Immature natural killer cell (primary cell): Measurements from ENCODE around the gene UNKL. TPM values are rescaled to one million over a fixed set of nuclear protein-coding genes. Genes with fewer than 3 reads are reported as not detected.
"Not testable (repeated sequence)": the region's sequence is repeated elsewhere in the genome, so short reads cannot be mapped to it uniquely, and the experiment has no call there.

ENCODE experiments used
- DNase-seq, 3 donors: peaks; one replicate each; pipeline ENCODE4 v3.0.0; 2022; ENCODE audit warnings: mixed read lengths in 1 of 3
- H3K27ac Mint-ChIP-seq, 6 donors: one replicate each; pipeline ENCODE4 v1.8.0; 2020; ENCODE audit warnings: mixed read lengths in 6 of 6, mild to moderate bottlenecking in 5 of 6, inconsistent platforms in 4 of 6, moderate library complexity in 3 of 6
- H3K27me3 Mint-ChIP-seq, 3 donors: one replicate each; pipeline ENCODE4 v1.8.0; 2020 to 2021; ENCODE audit warnings: low read depth in 3 of 3, mild to moderate bottlenecking in 3 of 3, mixed read lengths in 3 of 3, moderate library complexity in 3 of 3, inconsistent platforms in 1 of 3
- H3K36me3 Mint-ChIP-seq, 3 donors: one replicate each; pipeline ENCODE4 v1.8.0; 2020; ENCODE audit warnings: mixed read lengths in 3 of 3, inconsistent platforms in 2 of 3, mild to moderate bottlenecking in 2 of 3
- H3K4me1 Mint-ChIP-seq, 2 donors: one replicate each; pipeline ENCODE4 v1.8.0; 2020; ENCODE audit warnings: inconsistent platforms in 2 of 2, mild to moderate bottlenecking in 2 of 2, mixed read lengths in 2 of 2, moderate library complexity in 1 of 2
- H3K4me3 Mint-ChIP-seq, 5 donors: one replicate each; pipeline ENCODE4 v1.8.0; 2020; ENCODE audit warnings: mild to moderate bottlenecking in 5 of 5, mixed read lengths in 5 of 5, inconsistent platforms in 3 of 5, moderate library complexity in 3 of 5
- H3K9me3 Mint-ChIP-seq, 6 donors: one replicate each; pipeline ENCODE4 v1.8.0; 2020; ENCODE audit warnings: mild to moderate bottlenecking in 6 of 6, mixed read lengths in 6 of 6, inconsistent platforms in 4 of 6, moderate library complexity in 3 of 6
- polyA plus RNA-seq, 3 donors: library from polyadenylated mRNA; unstranded; fragments of 300-500 nt; fragmentation: Illumina TruSeq; gene quantifications; one replicate each; pipeline ENCODE4 v1.2.3, GENCODE V29; 2021

Gene UNKL
- polyA plus RNA-seq, 3 donors from 2014 or later = 1.0 to 14.5 (median 5.9) TPM

DNA sequence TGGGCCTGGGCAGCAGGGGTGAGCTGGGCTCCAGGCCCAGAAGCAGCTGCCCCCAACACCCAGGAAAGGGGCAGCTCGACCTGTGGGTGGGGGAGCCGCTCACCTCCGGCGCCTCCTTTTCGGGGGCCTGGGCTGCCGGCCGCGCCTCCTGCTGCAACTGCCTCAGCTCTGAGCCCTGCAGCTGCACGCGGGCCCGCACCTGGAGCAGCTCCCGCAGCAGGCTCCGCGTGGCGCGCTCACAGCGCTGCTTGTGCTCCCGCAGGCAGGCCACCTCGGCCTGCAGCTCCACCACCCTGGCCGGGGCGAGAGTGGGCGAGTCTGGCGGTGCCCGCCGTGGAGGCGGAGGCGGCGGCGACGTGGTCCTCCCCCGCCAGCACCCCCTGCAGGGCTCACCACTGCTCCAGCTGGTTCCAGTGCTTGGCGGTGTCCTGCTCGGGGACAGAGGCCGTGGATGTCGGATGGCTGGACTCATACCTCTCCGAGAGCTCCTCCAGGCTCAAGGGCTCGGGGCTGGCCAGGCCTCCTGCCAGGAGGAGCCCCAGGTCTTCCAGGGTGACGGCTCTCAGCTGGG is 29.0 kb upstream of the UNKL start:
- H3K4me1 Mint-ChIP-seq = peaks cover 0 to 13% of the 10 kb centered on the region in 2 donors
- no peak overlapping the region for H3K27ac Mint-ChIP-seq
- no peak for DNase-seq

DNA sequence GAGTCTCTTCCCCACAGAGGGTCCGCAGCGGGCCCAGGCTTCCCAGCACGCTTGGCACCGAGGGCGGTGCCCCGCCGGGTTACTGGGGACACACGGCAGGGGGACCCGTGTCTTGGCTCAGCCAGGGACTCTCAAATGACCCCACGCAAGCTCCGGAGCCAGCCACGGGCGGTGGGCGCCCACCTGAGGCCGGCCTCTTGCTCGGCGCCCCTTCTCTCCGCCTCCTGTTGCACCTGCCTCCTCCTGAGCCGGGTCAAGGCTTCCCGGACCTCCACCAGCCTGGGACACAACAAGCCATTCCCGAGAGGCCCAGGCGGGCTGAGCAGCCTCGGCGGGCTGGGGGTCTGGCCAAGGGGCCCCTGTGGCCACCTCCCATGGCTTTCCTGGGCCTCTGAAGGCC is 28.2 kb upstream of the UNKL start:
- peaks cover 0 to 2% (median 0%) of the 10 kb centered on the region in 3 donors for H3K27me3 Mint-ChIP-seq
- H3K4me1 Mint-ChIP-seq = peaks cover 0 to 8% of the 10 kb centered on the region in 2 donors
- no peaks in the 10 kb centered on the region for H3K36me3 Mint-ChIP-seq
- H3K27ac Mint-ChIP-seq = no peak overlapping the region
- no peak overlapping the region for H3K4me3 Mint-ChIP-seq
- no peaks in the 10 kb centered on the region for H3K9me3 Mint-ChIP-seq
- DNase-seq = no peak

More for the DNA sequence above, 29.0 kb upstream of the UNKL start:
- Mint-ChIP-seq H3K4me3 (no peak overlapping the region), H3K9me3 (no peaks in the 10 kb centered on the region), H3K27me3 (peaks cover 0 to 2% (median 0%) of the 10 kb centered on the region in 3 donors), H3K36me3 (no peaks in the 10 kb centered on the region)

DNA sequence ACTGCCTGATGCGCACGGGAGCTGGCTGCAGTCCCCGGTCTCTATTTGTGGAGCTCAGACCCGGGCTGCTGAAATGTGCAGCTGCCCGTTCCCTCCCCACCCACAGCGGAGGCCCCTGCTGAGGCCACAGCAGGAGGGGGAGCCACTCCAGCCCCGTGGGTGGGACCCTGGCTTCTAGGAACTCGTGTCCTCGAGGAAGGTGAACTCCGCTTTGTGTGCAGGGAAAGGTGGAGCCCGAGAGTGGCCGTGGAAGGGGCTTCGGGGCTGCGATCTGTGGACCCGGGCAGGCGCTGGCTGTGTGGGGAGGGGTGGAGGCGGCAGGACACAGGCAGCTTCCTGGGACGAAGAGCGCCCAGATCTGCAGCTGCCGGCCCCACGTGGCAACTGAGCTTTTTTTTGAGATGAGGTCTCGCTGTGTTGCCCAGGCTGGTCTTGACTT is 26.9 kb upstream of the UNKL start:
- H3K36me3 Mint-ChIP-seq = no peaks in the 10 kb centered on the region
- no peak overlapping the region for H3K27ac Mint-ChIP-seq
- peaks cover 0 to 2% (median 0%) of the 10 kb centered on the region in 3 donors for H3K27me3 Mint-ChIP-seq
- no peak overlapping the region for H3K4me3 Mint-ChIP-seq
- no peak for DNase-seq
- H3K4me1 Mint-ChIP-seq = peaks cover 0 to 8% of the 10 kb centered on the region in 2 donors
- H3K9me3 Mint-ChIP-seq = no peaks in the 10 kb centered on the region

DNA sequence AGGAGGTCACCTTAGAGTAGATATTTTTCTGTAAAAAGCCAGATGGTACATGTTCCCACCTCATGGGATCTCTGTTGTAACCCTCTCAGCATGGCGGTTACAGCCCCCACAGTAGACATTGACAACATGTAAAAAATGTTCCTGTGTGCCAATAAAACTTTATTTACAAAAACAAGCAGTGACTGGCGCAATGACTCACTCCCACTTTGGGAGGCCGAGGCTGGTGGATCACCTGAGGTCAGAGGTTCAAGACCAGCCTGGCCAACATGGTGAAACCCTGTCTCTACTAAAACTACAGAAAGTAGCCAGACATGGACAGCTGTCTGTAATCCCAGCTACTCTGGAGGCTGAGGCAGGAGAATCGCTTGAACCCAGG is 25.2 kb upstream of the UNKL start:
- H3K27me3 Mint-ChIP-seq, H3K4me3 Mint-ChIP-seq, H3K4me1 Mint-ChIP-seq, DNase-seq, H3K9me3 Mint-ChIP-seq, H3K27ac Mint-ChIP-seq, H3K36me3 Mint-ChIP-seq: not testable (repeated sequence)

DNA sequence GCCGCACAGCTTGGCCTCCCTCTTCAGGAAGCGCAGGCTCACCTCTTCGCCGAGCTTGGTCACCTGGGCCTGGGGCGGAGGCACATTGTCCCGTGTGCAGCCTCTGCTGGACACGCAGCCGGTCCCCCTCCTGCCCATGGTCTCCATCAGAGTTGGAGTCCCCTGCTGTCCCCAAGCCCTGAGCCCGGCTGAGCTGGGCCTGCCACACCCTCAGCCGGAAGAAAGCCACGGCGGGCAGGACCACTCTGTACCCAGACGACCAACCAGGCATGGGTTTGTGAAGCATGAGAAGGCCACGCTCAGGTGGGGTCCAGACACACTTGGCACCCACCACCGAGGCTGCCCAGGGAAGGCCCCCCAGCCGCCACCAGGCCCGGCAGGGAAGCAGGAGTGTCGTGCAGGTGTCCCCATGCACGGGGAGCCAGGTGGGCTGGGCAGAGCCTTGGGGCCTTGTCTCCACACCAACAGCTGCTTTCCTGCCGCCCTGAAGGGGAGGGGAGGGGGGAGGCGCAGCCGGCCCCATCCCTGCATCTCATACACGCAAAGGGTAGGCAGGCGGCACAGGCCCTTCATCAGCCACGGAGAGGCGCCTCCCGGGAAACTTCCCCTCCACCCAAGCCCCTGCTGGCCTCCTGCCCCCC is 24.7 kb upstream of the UNKL start:
- no peak overlapping the region for H3K4me3 Mint-ChIP-seq
- DNase-seq = no peak
- no peaks in the 10 kb centered on the region for H3K4me1 Mint-ChIP-seq
- no peaks in the 10 kb centered on the region for H3K36me3 Mint-ChIP-seq
- H3K9me3 Mint-ChIP-seq = no peaks in the 10 kb centered on the region
- no peak overlapping the region for H3K27ac Mint-ChIP-seq
- peaks cover 0 to 2% (median 2%) of the 10 kb centered on the region in 3 donors for H3K27me3 Mint-ChIP-seq

DNA sequence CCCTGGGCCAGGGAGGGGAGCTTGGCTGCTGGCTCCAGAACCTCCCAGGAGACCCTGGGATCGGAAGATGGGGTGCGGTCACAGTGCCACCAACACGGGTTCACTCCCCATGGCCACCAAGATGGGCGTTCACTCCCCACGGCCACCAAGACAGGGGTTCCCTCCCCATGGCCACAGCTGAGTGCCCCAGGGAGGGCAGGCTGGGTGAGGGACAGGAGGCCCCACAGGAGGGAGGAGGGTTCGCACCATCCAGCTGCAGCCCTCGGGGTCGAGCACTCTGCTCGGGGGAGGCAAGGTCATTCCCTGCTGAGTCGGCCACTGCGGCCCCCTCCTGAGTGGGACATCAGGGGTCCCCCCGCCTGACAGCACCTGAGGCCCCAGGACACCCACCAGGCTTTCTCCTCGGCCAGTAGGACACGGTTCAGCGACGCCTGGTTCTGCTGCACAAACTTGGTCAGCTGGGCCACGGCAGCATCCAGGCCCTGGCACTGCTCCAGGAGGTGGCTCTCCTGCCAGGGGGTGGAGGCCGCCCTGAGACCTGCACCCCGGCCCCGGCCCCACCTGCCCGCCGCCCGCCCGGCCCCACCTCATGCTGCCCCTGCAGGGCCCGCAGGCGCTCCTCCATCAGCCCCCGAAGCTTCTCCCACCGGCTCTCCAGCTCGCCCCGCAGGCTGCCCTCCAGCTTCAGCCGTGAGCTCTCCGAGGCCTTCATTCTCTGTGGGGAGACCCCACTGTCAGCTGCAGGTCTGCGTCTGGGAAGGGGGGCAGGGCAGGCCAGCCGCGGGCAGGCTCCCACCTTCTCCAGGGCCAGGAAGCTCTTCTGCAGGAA is 23.9 kb upstream of the UNKL start:
- no peak overlapping the region for H3K27ac Mint-ChIP-seq
- H3K4me1 Mint-ChIP-seq = no peaks in the 10 kb centered on the region
- H3K9me3 Mint-ChIP-seq = no peaks in the 10 kb centered on the region
- no peak for DNase-seq
- no peak overlapping the region for H3K4me3 Mint-ChIP-seq
- peaks cover 0 to 2% (median 2%) of the 10 kb centered on the region in 3 donors for H3K27me3 Mint-ChIP-seq
- H3K36me3 Mint-ChIP-seq = no peaks in the 10 kb centered on the region

DNA sequence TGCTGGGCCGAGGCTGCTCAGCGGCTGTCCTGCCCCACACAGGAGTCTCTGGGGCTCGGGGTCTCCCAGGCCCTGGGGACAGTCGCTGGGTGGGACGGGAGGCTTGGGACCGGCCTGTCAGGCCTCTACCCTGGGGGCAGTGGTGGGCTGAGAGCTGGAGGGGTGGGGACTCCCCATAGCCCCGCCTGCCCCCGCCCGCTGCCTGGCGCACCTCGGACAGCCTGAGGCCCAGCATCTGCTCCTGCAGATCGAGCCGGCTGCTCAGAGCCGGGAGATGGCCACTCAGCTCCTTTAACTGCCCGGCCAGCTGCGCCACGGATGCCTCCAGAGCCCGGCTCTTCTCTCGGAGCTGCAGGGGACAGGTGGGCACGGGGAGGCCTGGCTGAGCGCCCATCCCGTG is 23.1 kb upstream of the UNKL start:
- H3K36me3 Mint-ChIP-seq = no peaks in the 10 kb centered on the region
- H3K27ac Mint-ChIP-seq = no peak overlapping the region
- no peaks in the 10 kb centered on the region for H3K9me3 Mint-ChIP-seq
- H3K27me3 Mint-ChIP-seq = peaks cover 0 to 2% (median 0%) of the 10 kb centered on the region in 3 donors
- H3K4me1 Mint-ChIP-seq = no peaks in the 10 kb centered on the region
- H3K4me3 Mint-ChIP-seq = no peak overlapping the region
- no peak for DNase-seq

DNA sequence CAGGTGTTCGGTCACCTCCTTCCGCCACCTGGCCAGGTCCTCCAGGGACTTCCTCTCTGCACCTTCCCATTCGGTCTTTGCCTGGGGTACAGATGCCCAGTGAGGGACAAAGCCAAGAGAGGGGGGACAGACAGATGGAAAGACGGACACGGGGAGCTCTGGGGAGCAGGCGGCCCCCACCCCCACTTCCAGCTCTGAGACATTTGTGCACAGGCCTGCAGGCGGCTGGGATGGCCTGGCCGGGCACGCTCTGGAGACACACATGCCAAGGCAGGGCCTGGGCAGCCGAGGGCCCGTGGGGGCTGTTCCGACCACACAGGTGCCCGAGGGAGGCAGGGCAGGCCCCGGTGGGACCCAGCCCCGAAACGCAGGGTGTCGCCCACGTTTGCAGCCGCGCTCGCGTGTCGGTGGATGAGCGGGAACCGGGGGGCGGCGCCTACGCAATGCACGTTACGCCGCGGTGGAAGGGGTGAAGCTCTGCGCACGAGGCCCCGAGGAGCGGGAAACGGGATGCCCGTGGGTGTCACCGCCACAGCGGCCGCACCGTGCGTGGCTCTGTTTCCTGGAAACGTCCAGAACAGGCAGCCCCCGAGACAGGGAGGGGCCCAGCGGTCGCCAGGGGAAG is 22.3 kb upstream of the UNKL start:
- no peaks in the 10 kb centered on the region for H3K9me3 Mint-ChIP-seq
- peaks cover 0 to 2% (median 0%) of the 10 kb centered on the region in 3 donors for H3K27me3 Mint-ChIP-seq
- no peak for DNase-seq
- peaks cover 0 to 2% of the 10 kb centered on the region in 2 donors for H3K4me1 Mint-ChIP-seq
- no peak overlapping the region for H3K4me3 Mint-ChIP-seq
- no peaks in the 10 kb centered on the region for H3K36me3 Mint-ChIP-seq
- no peak overlapping the region for H3K27ac Mint-ChIP-seq

DNA sequence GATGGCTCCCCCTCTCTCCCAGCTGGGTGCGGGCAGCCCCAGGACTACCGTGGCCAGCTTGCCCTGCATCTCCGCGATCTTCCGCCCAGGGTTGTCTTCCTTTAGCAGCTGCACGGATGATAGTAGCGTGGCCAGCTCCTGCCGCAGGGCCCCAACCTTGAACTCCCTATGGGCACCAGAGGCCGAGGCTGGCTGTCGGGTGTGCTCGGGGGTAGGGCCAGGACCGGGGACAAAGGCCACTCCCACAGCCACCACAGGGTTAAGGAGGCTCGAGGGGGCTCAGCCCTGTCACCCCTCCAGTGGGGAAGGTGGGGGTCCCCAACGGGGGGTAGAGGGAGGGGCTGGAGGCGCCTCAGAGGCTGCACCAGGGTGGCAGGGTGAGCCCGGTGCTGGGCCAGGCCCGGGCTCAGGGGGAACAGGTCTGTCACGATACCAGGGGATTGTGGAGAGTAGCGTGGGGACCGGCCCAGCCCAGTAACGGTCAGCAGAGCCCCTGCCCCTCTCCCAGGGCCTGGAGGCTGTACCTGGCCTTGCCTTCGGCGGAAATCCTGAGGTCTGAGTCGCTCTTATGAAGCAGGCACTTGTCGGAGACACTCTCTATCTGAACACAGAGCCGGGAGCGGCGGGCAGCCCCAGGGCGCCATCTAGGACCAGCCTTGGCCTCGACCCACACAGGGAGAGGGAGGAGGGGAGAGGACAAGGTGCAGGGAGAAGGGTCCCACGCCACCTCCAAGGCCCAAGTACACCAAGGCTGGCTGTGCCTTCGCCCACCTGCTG is 21.6 kb upstream of the UNKL start:
- H3K36me3 Mint-ChIP-seq = no peaks in the 10 kb centered on the region
- no peak overlapping the region for H3K27ac Mint-ChIP-seq
- peaks cover 0 to 2% (median 0%) of the 10 kb centered on the region in 3 donors for H3K27me3 Mint-ChIP-seq
- DNase-seq = no peak
- H3K9me3 Mint-ChIP-seq = no peaks in the 10 kb centered on the region
- H3K4me3 Mint-ChIP-seq = no peak overlapping the region
- peaks cover 0 to 2% of the 10 kb centered on the region in 2 donors for H3K4me1 Mint-ChIP-seq

DNA sequence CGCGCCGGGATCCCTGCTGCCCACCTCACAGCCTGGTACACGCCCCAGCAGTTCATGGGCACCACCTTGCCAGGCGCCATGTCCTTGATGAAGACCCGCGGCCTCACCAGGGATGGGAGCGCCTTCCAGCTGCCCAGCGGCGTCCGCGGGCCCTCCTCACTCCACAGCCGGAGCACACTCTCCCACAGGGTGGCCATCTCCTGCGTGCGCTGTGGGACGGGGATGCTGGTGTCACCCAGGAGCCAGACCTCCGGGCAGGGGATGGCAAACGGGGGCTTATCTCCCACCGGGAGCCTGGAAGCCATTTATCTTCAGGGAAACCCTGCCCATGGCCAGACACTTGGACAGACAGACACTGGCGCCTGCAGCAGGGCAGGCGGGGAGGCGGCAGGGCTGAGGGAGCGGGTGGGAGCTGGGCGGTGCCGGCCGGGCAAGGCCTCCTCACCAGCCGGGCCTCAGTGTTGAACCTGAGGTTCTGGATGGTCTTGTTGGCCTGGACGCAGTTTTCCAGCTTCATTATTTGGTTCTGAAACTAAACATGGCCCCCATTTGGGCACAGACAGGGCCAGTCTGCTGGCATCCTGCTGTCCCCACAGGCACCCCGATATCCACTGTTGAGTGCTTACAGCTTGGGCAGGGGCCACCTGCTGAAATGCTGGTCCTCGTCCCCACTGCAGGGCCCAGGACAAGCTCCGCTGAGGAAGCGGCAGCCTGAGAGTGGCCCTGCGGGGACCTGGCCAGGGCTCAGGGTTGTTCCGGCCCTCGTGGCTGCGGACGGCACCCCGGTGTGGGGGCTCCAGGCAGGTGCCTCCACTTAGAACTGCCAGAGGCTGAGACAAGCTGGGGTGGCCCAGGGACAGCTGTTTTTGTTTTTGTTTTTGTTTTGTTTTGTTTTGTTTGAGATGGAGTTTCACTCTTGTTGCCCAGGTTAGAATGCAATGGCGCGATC is 20.4 kb upstream of the UNKL start:
- Mint-ChIP-seq H3K36me3 (no peaks in the 10 kb centered on the region), H3K9me3 (no peaks in the 10 kb centered on the region), H3K4me3 (no peak overlapping the region), H3K27me3 (peaks cover 0 to 2% (median 0%) of the 10 kb centered on the region in 3 donors), H3K27ac (no peak overlapping the region), H3K4me1 (peaks cover 0 to 2% of the 10 kb centered on the region in 2 donors)
- DNase-seq = no peak

DNA sequence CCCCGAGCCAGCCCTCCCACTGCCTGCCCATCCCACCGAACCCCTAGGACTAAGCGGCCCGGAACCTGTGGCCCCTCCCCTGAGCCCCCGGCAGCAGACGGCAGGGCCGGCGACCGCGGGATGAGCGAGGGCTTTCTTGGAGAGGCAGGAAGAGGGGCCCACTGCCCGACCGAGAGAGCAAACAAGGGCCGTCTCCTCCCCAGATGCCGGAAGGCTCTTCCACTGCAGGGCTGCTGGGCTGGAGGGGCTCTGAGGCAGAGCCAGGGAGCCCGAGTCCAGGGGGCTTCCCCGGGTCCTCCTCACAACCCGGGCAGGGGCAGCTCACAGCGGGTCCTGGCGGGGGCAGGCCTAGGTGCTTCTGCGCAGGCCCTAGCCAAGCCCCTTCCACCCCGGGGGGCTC is 19.3 kb upstream of the UNKL start:
- no peak for DNase-seq
- H3K4me1 Mint-ChIP-seq = peaks cover 0 to 2% of the 10 kb centered on the region in 2 donors
- no peak overlapping the region for H3K27ac Mint-ChIP-seq
- H3K9me3 Mint-ChIP-seq = no peaks in the 10 kb centered on the region
- no peaks in the 10 kb centered on the region for H3K36me3 Mint-ChIP-seq
- H3K4me3 Mint-ChIP-seq = no peak overlapping the region
- peaks cover 0 to 2% (median 0%) of the 10 kb centered on the region in 3 donors for H3K27me3 Mint-ChIP-seq

DNA sequence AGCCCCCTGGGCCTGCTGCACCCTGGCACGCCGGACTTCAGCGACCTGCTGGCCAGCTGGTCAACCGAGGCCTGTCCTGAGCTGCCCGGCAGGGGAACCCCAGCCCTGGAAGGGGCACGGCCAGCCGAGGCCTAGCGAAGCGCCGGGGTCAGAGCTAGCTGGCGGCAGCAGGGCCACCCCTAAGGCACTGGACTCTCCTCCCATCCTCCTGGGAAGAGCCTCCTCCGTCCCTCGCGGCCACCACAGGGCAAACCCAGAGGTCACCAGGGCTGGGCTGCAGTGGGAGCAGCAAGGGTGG is 18.7 kb upstream of the UNKL start:
- H3K27ac Mint-ChIP-seq = no peak overlapping the region
- no peaks in the 10 kb centered on the region for H3K9me3 Mint-ChIP-seq
- H3K36me3 Mint-ChIP-seq = no peaks in the 10 kb centered on the region
- peaks cover 0 to 2% of the 10 kb centered on the region in 2 donors for H3K4me1 Mint-ChIP-seq
- H3K27me3 Mint-ChIP-seq = peaks cover 0 to 2% (median 0%) of the 10 kb centered on the region in 3 donors
- DNase-seq = no peak
- H3K4me3 Mint-ChIP-seq = no peak overlapping the region
